HG03432 (cell line): Measurements from ENCODE around the gene MTLN.
"Not testable (repeated sequence)": the region's sequence is repeated elsewhere in the genome, so short reads cannot be mapped to it uniquely, and the experiment has no call there.

Experiments used
- ATAC-seq: cut with Tn5 transposase; IDR thresholded peaks from one replicate; pipeline ENCODE4 v1.9.1; 2021; ENCODE audit warnings: mild to moderate bottlenecking, moderate library complexity; ENCODE audit not compliant: unreplicated experiment

The MTLN gene, protein sequence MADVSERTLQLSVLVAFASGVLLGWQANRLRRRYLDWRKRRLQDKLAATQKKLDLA

DNA sequence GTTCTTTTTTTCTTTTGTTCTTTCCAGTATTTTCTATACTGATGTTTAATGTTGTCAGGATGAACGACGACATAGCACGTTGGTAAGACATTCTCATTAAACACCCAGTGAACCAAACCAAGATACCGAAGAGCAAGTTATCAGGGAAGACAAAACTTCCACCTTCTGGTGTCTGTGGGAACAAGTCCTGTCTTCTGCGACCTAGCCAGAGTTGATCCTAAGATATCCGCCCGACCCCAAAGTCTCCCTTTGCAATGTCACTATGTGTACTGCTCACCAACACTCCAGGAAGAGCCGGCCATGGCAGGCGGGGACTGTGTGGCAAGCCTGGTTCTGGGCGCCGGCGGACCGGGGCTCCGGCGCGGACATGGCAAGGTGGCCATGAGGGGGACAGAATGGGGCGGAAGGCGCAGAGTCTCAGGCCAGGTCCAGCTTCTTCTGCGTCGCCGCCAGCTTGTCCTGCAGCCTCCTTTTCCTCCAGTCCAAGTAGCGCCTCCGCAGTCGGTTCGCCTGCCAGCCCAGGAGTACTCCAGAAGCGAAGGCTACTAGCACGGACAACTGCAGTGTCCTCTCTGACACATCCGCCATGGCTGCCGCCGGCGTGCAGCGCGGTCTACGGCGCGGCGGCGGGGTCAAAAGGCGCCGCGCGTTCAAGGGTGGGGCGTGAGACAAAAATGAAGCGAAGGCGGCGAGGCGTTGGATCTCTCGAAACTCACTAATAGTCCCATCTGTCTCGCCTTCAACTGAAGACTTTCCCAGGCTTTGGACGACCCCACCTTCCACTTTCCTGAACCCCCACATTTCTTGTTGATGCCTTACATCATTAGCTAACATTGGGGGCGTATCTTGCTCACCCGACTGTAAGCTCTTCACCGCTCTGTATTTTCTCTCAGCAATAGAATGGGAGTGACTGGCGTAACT, at the start of gene MTLN:
TSS of gene MTLN (minus strand) at position 610 of the 921 bp plus-strand sequence. CDS start at position 588, 22 bp downstream.
- ATAC-seq = peak; percentile 94

DNA sequence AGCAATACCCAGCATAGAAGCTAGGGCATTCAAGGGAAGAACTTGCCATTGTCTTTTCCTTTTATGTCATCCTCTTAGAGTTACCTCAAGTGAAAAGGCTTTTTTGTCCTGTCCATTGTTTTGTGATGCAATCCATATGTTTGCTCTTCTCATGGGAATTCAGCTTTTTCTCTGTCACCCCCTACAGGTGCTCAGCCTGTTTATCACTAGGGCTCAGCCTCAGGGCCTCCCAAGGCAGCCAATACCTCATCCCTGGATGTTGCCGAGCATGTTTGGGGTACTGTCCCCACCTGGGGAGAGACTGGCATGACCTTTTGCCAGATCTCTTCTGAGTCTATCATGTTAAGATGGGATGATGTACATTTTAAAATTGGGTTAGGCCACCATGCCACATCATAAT, 49.6 kb upstream of the MTLN start:
- ATAC-seq = not testable (repeated sequence)

DNA sequence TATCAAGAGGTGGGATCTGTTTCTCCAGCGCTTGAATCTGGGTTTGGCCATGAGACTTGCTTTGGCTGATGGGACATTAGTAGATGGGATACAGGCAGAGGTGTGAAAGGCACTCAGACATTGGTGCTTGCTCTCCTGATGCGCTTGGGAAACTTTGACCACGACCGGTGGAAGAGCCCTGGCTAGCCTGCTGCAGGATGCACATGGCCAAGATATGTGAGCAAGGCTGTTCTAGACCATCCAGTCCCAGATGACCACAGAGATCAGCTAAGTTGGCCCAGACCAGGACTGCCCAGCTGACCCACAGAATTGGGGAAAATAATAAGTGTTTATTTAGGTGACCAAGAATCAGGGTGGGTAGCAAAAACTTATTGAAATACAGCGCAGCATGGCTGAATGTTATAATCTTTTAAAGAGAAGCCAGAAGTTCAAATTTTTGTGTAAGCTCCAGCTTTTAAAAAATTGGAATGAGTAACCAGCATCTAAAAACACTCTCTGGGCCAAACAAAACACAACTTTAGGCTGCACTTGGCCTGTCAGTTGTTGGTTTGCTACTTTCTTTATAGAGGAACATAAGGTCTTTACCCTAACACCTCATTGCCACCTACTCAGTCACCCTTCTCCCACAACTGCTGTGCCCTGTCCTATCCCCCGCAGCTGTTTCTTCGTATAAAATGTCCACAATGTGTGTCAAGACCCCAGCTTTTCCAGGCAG, 35.9 kb upstream of the MTLN start:
- ATAC-seq = not testable (repeated sequence)

GRCh38 chr2:110245488-110246435, 33.4 kb upstream of the MTLN start:
- not testable (repeated sequence) for ATAC-seq

DNA sequence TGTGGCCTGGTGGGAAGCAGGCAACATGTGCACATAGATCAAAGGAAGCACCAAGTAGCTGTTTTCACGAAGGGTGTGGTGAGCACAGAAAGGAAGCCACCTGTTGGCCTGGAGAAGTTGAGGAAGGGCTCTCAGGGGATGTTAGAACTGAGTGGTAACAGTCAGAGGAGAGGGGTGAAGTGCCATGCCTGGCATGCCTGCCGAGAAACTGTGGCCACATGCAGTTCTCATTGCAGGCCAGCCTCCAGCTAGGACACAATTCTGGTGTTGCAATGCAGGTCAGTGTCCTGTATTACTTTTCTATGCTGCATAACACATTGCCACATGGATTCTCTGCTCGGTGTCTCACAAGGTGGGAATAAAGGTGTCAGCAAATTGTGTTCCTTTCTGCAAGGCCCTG, 30.9 kb upstream of the MTLN start:
- not testable (repeated sequence) for ATAC-seq

DNA sequence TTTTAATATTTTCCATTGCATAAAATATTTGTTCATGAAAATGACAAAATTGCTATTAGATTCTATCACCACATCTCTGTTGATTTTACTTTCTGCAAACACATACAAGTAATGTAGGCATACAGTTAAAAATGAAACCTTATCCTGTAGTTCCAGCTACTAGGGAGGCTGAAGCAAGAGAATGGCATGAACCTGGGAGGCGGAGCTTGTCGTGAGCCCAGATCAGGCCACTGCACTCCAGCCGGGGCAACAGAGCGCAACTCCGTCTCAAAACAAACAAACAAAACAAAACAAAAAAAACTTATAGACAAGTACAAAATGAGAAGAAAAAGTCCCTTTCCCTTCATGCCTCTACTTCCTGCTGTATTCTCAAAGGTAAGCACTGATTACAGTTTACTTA, 22.2 kb upstream of the MTLN start:
- not testable (repeated sequence) for ATAC-seq

DNA sequence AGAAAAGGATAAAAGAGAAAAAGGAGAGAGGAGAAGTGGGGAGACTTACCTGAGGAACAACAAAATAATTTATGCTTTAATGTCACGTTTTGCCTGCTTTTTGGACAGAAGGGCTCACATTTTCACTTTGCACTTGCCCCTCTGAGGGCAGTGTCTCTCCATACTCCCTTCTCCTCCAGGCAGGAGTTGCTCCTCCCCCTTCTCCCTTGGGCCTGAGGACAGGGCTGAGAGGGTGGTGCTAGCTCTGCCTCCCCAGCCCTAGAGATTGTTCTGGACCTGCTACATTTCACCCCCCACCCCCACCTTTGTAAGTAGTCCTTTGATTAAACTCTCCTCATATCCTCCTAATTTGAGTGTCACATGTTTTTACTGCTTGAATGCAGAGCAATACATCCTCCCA, 17.5 kb upstream of the MTLN start:
- not testable (repeated sequence) for ATAC-seq

GRCh38 chr2:110222626-110223025, 10.3 kb upstream of the MTLN start:
- ATAC-seq = not testable (repeated sequence)

DNA sequence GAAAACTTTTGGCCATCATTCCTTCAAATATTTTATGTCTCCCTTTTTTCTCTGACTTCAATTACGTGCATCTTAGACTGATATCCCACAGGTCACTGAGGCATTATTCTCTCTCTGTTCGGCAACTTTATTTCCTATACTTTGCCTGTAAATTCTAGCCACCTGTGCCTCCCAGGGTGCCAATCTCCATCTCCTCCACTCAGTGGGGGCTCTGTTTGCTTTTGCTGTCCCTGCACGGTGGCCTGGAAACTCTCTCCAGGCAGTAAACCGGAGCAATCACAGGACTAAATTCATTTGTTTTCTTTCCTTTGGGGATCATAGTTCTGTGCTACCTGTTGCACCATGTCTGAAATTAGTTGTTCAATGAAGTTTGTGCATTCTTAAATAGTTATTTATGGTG, 9.6 kb upstream of the MTLN start:
- ATAC-seq = no peak

- ATAC-seq = no peak
Measured at GRCh38 chr2:110220190-110220564, 7.8 kb upstream of the MTLN start.

- no peak for ATAC-seq
Measured at GRCh38 chr2:110219496-110220189, 7.3 kb upstream of the MTLN start.

DNA sequence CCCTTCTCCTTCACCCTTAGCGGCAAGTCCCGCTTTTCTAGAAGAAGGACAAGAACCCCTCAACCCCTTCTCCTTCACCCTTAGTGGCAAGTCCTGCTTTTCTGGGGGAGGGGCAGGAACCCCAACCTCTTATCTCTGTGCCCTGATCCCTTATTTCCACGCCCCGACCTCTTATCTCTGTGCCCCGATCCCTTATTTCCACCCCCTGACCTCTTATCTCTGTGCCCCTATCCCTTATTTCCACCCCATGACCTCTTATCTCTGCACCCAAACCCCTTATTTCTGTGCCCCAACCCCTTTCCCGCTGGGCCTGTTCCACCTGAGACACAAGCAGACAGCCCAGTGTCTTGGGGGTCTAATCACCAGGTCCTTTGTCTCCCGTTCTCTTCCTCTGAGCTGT, 6.5 kb upstream of the MTLN start:
- ATAC-seq = not testable (repeated sequence)

DNA sequence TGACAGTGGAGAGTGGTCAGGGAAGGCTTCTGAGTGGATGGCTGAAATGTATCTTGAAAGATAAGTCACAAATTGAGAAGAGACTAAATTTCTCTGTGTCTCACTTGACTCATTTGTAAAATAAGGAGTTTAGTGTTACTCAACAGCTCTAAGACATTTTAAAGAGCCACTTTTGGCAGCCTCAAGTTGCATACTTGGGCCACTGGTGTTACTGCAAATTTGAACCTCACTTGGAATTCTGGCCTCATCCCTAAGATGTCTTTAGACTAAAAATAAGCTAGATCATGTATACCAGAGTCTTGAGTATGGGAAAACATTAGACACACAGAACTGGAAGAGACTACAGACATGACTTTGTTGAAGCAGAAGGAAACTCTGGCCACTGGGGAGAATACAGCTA, 4.5 kb upstream of the MTLN start:
- no peak for ATAC-seq

DNA sequence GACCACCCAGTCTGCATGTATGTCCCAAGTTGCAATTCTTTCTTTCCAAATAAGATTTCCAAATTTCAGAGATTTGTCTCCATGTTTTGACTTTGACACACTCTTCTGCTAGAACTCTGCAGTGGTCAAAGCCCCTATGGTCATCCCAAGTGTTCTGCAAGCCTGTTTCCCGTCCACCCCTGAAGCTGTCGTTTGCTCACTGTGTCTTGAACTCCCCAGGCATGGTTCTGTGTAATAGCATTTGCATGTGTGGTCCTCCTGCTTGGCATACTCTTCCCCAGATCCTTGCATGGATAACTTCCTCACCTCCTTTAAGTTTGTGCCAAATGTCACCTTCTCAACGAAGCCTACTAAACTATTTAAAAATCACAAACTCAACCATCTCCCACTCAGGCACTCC, 3.9 kb upstream of the MTLN start:
- no peak for ATAC-seq

- ATAC-seq = no peak
Measured at GRCh38 chr2:110215566-110216158, 3.3 kb upstream of the MTLN start.

DNA sequence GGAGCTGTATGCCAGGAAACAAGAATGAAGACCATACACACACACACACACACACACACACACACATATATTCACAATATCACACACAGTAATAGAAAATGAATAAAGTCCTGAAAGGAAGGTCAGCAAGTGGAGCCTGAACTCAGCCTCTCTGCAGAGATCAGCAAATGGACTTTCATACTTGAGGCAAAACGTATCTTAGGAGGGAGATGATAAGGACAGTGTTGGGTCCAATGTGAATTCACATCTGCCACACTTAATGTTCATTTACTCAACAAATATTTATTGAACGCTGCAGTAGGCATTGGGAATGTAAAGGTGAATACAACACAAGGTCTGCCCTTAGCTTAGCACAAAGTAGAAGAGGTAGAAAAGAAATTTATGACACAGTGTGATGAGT, 2.7 kb upstream of the MTLN start:
- no peak for ATAC-seq

- ATAC-seq = not testable (repeated sequence)
Measured at GRCh38 chr2:110213522-110213921, 1.2 kb upstream of the MTLN start.

- ATAC-seq = no peak
Measured at GRCh38 chr2:110205660-110206455, 6.5 kb downstream of the MTLN start.
